GM19239 (cell line): ENCODE data around the gene CEP112.

ENCODE experiments used
- DNase-seq: peaks from one replicate; pipeline ENCODE4 v3.0.0; 2011; ENCODE audit warnings: low spot score; ENCODE audit not compliant: insufficient read length
- FAIRE-seq: peaks from 2 replicates; lab custom pipeline; 2011; peaks lifted over from hg19 to GRCh38; lab: Jason Lieb, UNC

CEP112 gene

DNA sequence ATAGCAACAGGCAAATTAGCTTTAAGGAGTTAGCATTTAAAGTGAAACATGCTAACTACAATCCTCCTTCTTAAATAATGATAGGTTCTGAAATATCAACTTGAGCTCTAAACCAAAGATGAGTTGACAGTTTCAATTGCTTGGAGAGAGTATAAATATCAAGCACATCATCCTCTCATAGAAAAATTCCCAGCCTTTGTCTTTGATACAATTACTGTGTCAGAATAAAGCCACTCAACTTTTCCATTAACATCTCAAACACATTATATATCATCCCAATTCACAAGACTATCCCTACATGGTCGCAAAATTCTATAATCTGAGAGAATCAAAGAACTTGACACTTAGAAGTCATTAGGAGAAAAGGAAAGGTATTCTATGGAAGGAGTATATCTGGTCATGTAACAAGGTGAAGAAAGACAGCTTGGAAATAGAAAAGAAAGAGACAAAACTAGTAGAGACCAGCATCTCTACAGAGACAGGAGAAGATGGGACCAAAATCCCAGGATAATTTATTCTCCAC lies 189.8 kb downstream of the CEP112 start:
- FAIRE-seq: no peak
- no peak for DNase-seq

- DNase-seq (no peak), FAIRE-seq (no peak)
Observed at GRCh38 chr17:66000216-66000615, 191.7 kb downstream of the CEP112 start.

DNA sequence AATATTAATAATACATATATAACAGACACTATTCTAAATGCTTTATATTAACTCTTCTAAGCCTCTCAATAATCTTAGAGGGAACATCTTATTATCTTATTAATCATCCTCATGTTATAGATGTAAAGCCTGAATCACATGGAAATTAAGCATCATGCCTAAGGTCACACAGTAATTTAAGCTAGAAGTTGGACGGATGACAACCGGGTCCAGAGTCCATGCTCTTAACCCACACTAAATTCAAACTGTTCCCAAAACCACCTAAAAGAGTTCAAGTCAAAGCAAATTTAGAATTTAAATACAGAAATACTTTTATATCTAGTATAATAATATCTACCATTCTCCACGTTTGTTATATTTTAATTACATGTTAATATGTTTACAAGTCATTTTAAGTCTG lies 193.3 kb downstream of the CEP112 start:
- no peak for DNase-seq
- FAIRE-seq: no peak

DNA sequence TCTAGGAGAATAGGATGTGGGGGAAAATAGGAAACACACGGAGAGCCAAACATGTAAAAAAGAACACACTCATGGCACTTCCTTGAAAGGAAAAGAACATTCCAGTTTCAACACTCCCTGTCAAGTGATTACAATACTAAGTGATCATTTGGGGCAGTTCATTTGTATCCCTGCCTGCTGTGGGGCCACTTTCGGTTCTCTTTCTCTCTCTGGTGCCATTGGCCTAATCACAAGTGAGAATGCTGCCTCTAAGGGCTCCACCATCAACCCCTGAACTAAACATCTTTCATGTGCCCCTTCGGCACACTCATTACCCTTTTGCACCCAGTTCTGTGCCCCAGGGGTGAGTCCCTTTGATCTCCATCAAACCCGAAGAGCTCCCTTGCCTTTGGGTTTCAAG lies 197.3 kb downstream of the CEP112 start:
- FAIRE-seq (no peak), DNase-seq (no peak)

DNA sequence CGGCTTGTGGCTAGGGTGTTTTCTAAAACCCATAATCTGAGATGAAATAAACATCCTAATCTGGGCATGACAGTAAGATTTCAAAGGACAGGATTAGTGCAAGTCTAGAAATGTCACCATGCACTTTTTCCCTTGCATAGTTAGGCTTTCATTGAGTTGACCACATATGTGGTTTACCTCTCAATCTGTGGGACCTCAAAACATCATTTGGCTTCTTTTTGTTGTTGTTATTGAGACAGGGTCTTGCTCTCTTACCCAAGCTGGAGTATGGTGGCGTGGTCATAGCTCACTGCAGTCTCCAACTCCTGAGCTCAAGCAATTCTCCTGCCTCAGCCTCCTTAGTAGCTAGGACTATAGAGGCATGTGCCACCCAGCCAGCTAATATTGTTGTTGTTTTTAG lies 197.8 kb downstream of the CEP112 start:
- DNase-seq (no peak), FAIRE-seq (no peak)

GRCh38 chr17:65990593-65990992 lies 201.3 kb downstream of the CEP112 start:
- DNase-seq: no peak
- no peak for FAIRE-seq

- FAIRE-seq (no peak), DNase-seq (no peak)
Observed at GRCh38 chr17:65988451-65988850, 203.5 kb downstream of the CEP112 start.

DNA sequence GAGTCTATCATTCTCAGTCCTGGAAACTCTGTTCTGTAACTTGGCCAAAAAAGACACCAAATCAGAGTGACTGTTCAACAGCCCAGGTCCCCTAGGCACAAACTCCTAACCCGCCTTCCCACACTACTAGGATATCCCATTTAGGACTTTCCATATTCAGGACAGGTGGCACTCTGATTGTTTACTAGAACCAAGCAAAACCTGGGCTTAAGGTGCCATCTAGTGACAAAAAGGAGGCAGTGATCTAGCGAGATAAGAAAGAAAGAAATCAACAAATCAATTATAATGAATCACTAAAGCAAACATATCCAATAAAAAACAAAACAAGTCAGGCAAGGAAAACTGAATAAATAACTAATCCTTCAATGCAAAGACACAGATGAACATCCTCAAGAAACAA lies 203.9 kb downstream of the CEP112 start:
- no peak for DNase-seq
- no peak for FAIRE-seq

DNA sequence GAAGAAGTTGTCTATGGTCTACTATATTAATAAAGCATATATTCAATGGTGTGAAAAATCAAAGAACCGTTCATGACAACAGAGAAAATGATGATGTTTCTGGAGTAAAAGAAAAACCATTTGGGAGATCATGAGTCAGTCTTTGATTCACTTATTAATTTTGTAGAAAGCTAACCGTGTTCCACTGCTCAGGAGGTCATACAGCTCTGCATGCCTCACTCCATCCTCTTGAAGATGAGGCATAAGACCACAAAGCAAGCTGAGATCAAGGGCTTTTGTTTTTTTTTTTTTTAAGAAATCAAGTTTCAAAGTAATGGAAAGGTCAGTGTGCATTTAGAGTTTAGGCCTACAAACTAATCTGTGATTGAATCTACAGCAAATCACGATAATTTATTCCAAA lies 206.4 kb downstream of the CEP112 start:
- DNase-seq: no peak
- no peak for FAIRE-seq

DNA sequence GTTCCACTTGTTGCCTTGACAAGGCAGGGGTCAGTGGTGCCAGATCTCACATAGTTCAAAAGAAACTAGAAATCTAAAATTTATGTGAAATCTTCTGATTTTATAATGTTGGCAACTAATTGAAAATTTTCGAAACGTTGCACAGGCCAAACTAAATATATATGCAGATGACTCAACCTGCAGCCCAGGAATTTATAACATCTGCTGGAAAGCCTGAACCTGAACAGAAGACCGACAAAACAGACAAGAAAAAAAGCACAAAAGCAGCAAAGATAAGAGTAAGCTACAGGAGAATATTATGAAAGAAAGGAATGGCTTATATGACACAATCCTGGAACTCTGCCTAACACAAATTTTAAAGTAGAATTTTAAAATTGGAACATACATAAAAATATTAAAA lies 207.6 kb downstream of the CEP112 start:
- FAIRE-seq (no peak), DNase-seq (no peak)

DNA sequence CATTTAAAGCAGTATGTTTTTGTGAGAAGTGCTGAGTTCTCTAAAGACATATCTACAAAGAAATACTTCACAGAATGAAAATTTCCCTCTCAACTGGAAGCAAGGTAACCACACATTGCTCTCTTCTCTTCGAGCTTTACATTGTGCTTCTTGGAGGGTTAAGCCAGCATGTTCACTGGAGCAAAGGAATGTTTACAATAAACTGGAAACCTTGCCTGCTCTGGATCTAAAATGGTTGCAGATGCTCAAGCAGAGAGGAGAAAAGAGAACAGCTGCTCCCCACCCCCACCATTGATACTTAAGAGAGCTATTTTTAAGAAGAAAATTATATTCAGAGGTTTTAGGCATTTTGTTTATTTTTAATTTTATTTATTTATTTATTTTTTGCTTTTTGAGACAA lies 213.1 kb downstream of the CEP112 start:
- FAIRE-seq: no peak
- no peak for DNase-seq

DNA sequence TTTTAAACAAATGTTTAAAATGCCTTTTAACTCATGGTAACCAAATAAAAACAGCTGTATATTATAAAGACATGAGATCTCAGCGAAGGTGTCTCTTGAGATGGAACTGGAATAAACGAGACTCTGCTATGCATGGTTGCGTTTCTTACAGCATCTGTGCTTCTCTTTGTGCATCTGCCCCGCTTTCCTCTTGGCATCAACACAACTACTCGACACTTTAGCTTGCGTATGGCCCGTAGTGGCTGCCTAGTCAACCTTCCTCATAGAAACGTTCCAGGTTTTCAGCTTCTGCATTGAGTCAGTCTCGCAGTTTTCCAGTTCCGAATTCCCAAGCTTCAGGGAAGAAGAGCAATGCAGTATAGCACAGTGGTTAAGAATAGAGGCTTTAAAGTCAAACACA lies 214.9 kb downstream of the CEP112 start:
- no peak for FAIRE-seq
- DNase-seq: no peak

GRCh38 chr17:65975878-65976277 lies 216.1 kb downstream of the CEP112 start:
- FAIRE-seq (no peak), DNase-seq (no peak)

GRCh38 chr17:65973237-65973636 lies 218.7 kb downstream of the CEP112 start:
- no peak for DNase-seq
- FAIRE-seq: no peak

- FAIRE-seq (no peak), DNase-seq (no peak)
Observed at GRCh38 chr17:65967372-65967771, 224.6 kb downstream of the CEP112 start.

- DNase-seq (no peak), FAIRE-seq (no peak)
Observed at GRCh38 chr17:65966072-65966695, 225.7 kb downstream of the CEP112 start.

DNA sequence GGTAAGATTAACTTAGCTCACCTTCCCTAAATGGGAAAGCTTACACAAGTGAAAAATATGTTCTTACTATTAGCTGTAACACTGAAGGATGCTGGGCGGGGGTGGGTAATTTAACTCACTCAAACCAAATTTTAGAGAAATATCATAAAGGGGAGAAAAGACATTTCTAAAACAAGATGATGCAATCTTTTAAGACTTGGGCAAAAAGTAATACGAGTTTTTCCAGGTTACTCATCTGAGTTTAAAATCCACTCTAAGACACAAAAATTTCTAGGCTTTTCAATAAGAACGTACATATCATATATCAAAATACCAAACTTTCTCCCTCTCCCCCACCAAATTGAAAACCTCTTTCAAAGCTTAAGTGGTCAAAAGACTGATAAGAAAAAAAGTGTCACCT lies 228.8 kb downstream of the CEP112 start:
- FAIRE-seq (no peak), DNase-seq (no peak)

- FAIRE-seq (no peak), DNase-seq (no peak)
Observed at GRCh38 chr17:65959630-65960029, 232.3 kb downstream of the CEP112 start.

- no peak for FAIRE-seq
- DNase-seq: no peak
Observed at GRCh38 chr17:65956814-65957213, 235.1 kb downstream of the CEP112 start.

- DNase-seq: no peak
- FAIRE-seq: no peak
Observed at GRCh38 chr17:65954148-65954449, 237.8 kb downstream of the CEP112 start.

GRCh38 chr17:65953316-65954147 lies 238.4 kb downstream of the CEP112 start:
- no peak for DNase-seq
- no peak for FAIRE-seq

- DNase-seq (no peak), FAIRE-seq (no peak)
Observed at GRCh38 chr17:65952586-65952985, 239.3 kb downstream of the CEP112 start.
